OCI-LY3 (cell line): ENCODE data around the gene CCDC78.

Experiments
- EZH2phosphoT487 ChIP-seq: fragments of 200-600 bp; shearing (Covaris generic); IDR thresholded peaks from 2 replicates; pipeline ENCODE4 v1.6.1; 2018; ENCODE audit warnings: antibody characterized with exemption, mixed run types, low read depth
- TF ChIP-seq, protein P1 (sequence below): fragments of 200-600, 300-600 bp; sonication (generic); IDR thresholded peaks from 2 replicates; pipeline ENCODE4 v1.5.1; 2014; ENCODE audit warnings: antibody characterized with exemption, low read length, low read depth

DNA sequence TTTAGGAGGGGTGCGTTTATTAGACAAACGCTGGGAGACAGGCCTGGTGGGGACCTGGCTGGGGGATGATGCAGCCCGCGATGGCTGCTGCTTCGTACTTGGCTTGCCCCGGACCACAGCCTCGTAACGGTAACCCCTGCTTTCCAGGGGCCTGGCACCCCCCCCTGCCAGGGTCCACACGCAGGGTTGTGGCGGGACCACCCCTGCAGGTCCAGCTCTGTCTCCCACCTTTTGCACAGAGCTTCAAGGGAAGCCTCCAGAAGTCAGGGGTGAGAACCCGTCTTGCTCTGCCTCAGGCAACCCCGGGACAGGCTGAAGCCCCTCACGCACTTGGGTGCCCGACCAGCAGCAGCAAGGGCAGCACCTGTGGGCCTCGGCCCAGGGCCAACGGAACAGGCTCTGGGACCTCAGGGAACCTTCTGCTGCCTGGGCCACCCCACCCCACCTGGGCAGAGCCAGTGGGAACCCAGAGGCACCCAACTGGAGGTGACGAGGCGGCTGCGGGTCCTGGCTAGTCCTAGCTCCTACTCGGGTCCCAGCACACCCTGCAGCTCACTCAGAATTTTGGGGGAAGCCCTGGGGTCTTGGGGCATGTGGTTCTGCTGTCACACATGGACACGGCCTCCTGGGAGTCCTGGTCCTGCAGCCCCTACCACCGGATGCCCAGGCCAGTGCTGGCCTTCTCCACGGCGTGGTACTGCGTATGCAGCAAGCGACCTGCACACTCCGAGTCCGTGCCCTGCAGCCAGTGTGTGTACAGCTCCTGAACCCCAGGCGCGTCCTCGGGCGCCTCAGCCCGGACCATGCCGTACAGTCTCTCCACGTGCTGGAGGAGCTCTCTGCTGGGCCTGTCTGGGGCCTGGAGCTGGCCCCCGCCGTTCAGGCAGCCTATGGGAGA lies 3.8 kb upstream of the CCDC78 start:
- TF ChIP-seq, protein P1, sequence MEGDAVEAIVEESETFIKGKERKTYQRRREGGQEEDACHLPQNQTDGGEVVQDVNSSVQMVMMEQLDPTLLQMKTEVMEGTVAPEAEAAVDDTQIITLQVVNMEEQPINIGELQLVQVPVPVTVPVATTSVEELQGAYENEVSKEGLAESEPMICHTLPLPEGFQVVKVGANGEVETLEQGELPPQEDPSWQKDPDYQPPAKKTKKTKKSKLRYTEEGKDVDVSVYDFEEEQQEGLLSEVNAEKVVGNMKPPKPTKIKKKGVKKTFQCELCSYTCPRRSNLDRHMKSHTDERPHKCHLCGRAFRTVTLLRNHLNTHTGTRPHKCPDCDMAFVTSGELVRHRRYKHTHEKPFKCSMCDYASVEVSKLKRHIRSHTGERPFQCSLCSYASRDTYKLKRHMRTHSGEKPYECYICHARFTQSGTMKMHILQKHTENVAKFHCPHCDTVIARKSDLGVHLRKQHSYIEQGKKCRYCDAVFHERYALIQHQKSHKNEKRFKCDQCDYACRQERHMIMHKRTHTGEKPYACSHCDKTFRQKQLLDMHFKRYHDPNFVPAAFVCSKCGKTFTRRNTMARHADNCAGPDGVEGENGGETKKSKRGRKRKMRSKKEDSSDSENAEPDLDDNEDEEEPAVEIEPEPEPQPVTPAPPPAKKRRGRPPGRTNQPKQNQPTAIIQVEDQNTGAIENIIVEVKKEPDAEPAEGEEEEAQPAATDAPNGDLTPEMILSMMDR, result no peak
- TF ChIP-seq EZH2phosphoT487, result no peak
